ENCODE data around the gene MLKL.
A peak's percentile ranks its signal among the peaks of the same experiment; 100 is the strongest.

The MLKL gene

DNA sequence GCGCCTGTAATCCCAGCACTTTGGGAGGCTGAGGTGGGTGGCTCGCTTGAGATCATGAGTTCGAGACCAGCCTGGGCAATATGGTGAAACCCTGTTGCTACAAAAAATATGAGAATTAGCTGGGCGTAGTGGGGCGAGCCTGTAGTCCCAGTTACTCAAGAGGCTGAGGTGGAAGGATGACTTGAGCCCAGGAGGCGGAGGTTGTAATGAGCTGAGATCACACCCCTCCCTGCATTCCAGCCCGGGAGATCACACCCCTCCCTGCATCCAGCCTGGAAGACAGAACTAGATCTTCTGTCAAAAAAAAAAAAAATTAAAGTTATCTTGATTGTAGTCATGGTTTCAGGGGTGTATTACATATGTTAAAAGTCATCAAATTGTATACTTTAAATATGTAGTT, 67.0 kb downstream of the MLKL start:
- H3K9me3 Mint-ChIP-seq, result no peaks in the 10 kb centered on the region
- H3K27ac Mint-ChIP-seq, result no peak overlapping the region
- no peak for DNase-seq (ENCODE audit: low spot score)
- no peak overlapping the region for H3K4me3 Mint-ChIP-seq
- no peaks in the 10 kb centered on the region for H3K27me3 Mint-ChIP-seq (ENCODE audit: low read depth)
- peaks cover 62% of the 10 kb centered on the region for H3K36me3 Mint-ChIP-seq (ENCODE audit: low read depth)
- H3K4me1 Mint-ChIP-seq (ENCODE audit: low read depth), result peaks cover 2% of the 10 kb centered on the region

GRCh38 chr16:74627506-74628220, 73.0 kb downstream of the MLKL start:
- H3K36me3 Mint-ChIP-seq (ENCODE audit: low read depth), result peaks cover 78% of the 10 kb centered on the region
- peak overlapping the region; percentile 69 for H3K27ac Mint-ChIP-seq
- H3K4me1 Mint-ChIP-seq (ENCODE audit: low read depth), result peaks cover 16% of the 10 kb centered on the region
- no peaks in the 10 kb centered on the region for H3K27me3 Mint-ChIP-seq (ENCODE audit: low read depth)
- H3K4me3 Mint-ChIP-seq, result no peak overlapping the region
- DNase-seq (ENCODE audit: low spot score), result no peak
- no peaks in the 10 kb centered on the region for H3K9me3 Mint-ChIP-seq

DNA sequence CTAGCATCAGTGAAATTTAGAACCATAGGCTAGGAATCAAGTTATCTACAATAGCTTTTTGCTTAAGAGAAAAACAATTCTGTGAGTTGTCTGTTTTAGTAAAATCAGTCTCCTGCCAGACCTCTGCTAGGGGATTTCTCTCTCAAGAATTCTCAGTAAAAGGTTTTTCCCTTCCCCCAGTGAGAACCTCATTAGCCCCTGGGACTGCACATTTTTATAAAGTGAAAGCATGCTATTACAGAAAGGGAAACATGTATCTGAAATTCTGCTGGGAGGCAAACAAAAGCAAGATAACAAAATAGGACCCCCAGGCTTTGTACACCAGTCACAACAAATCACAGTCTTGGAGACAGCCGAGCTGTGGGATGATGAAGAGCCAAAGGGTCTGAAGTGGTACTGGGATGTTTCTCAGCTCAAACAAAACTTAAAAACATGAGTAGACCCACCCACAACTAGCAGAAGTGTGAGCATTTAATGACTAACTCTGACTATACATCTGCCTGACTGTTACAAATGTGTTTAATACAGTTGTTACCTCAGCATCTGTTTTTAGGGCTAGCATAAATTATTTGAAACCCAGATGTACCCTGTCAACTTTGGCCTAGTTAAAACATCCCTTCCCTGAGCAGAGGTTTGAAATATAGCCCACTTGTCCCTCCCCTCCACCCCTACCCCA, 73.8 kb downstream of the MLKL start:
- Mint-ChIP-seq H3K27ac (peak overlapping the region; percentile 4), H3K9me3 (no peaks in the 10 kb centered on the region), H3K4me3 (no peak overlapping the region), H3K27me3 (ENCODE audit: low read depth) (no peaks in the 10 kb centered on the region), H3K36me3 (ENCODE audit: low read depth) (peaks cover 77% of the 10 kb centered on the region), H3K4me1 (ENCODE audit: low read depth) (peaks cover 16% of the 10 kb centered on the region)
- no peak for DNase-seq (ENCODE audit: low spot score)

GRCh38 chr16:74625500-74626350, 74.9 kb downstream of the MLKL start:
- no peak overlapping the region for H3K27ac Mint-ChIP-seq
- no peak overlapping the region for H3K4me3 Mint-ChIP-seq
- H3K9me3 Mint-ChIP-seq, result no peaks in the 10 kb centered on the region
- peak; percentile 17 for DNase-seq (ENCODE audit: low spot score)
- no peaks in the 10 kb centered on the region for H3K27me3 Mint-ChIP-seq (ENCODE audit: low read depth)
- peaks cover 80% of the 10 kb centered on the region for H3K36me3 Mint-ChIP-seq (ENCODE audit: low read depth)
- peaks cover 16% of the 10 kb centered on the region for H3K4me1 Mint-ChIP-seq (ENCODE audit: low read depth)

DNA sequence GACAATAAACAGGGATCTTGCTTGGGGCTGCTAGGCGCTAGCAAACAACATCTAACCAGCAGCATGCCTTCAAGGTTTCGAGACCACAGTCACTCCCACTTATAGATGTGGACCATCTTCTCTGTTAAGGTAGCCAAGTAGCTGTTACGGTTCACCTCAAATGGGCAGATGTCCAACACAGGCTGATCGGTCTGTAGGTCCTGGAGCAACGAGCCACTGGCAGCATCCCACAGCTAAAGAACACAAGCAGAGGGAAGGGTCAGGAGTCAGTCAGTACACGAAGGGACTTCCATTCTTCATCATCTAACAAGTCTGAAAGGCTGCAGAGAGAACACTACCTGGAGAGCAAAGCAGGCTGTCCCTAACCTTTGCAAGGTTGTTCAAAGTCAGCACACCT, 76.8 kb downstream of the MLKL start:
- H3K27ac Mint-ChIP-seq, result no peak overlapping the region
- H3K4me1 Mint-ChIP-seq (ENCODE audit: low read depth), result peaks cover 14% of the 10 kb centered on the region
- no peak overlapping the region for H3K4me3 Mint-ChIP-seq
- H3K27me3 Mint-ChIP-seq (ENCODE audit: low read depth), result no peaks in the 10 kb centered on the region
- H3K36me3 Mint-ChIP-seq (ENCODE audit: low read depth), result peaks cover 67% of the 10 kb centered on the region
- H3K9me3 Mint-ChIP-seq, result no peaks in the 10 kb centered on the region
- DNase-seq (ENCODE audit: low spot score), result no peak

- Mint-ChIP-seq H3K9me3 (no peaks in the 10 kb centered on the region), H3K27me3 (ENCODE audit: low read depth) (no peaks in the 10 kb centered on the region), H3K36me3 (ENCODE audit: low read depth) (peaks cover 62% of the 10 kb centered on the region), H3K27ac (no peak overlapping the region), H3K4me3 (no peak overlapping the region), H3K4me1 (ENCODE audit: low read depth) (peaks cover 14% of the 10 kb centered on the region)
- no peak for DNase-seq (ENCODE audit: low spot score)
These were observed 77.3 kb downstream of the MLKL start for GRCh38 chr16:74623214-74623838.

DNA sequence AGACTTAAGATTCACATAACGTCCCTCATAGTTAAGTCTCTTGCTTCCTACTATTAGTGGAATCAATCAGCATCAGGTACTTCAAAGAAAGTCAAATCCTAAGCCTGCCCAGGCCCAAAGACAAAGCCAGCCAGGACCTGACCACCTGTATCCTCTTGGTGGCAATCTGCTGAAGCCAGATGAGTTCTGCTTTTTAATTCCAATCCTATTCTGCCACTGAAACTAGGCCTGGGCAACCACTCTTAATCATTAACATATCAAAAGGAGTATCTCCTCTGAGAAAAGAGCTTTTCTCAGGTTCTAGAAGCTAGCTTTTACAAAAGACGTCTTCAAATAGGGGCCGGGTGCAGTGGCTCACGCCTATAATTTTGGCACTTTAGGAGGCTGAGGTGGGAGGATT, 78.7 kb downstream of the MLKL start:
- H3K27ac Mint-ChIP-seq, result no peak overlapping the region
- H3K4me1 Mint-ChIP-seq (ENCODE audit: low read depth), result peaks cover 15% of the 10 kb centered on the region
- no peak overlapping the region for H3K4me3 Mint-ChIP-seq
- peaks cover 58% of the 10 kb centered on the region for H3K36me3 Mint-ChIP-seq (ENCODE audit: low read depth)
- no peak for DNase-seq (ENCODE audit: low spot score)
- H3K9me3 Mint-ChIP-seq, result no peaks in the 10 kb centered on the region
- no peaks in the 10 kb centered on the region for H3K27me3 Mint-ChIP-seq (ENCODE audit: low read depth)

Data from T-helper 2 cell treated with Interferon-gamma antibody and Interleukin-4, amounts not matched to agents 5 μg/mL and 100 μg/mL, for 36 hours (primary cell).